Measurements from ENCODE around the gene ASMTL. TPM values are rescaled to one million over a fixed set of nuclear protein-coding genes. Genes with fewer than 3 reads are reported as not detected.

The ASMTL gene
- total RNA-seq, 1 experiment from 2014 or later: 42.7 TPM

DNA sequence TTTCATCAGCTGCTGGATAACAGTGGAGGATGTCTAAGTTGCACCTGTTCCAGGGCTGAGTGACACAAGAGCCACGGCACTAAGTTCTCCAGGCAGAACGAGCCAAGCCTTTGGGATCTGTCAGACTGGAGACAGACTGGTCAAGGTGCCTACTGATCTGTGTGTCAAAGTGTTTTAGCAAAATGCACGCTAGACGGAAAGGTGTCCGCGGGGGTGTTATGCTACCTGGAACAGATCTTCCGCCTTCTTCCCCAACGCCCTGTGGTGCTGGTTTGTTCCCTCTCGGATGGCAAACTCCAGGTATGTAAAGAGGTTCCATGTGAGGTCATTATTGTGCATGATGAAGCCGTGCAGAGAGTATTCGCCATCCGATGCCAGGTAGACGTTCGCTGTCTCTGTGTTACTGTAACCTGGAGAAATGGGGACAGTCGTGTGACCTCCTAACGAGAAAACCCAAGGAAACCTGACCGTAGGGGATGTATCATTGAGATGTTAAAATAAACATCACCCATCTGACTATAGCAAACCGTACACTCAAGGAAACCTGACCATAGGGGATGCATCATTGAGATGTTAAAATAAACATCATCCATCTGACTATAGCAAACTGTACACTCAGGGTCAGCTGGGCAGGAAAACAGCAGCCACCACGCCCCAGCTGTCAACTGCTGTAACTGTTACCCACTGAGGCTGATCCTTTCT, 31.1 kb downstream of the ASMTL start:
- Histone ChIP-seq H3K4me3 (no peak overlapping the region), H2AFZ (no peak overlapping the region), H3K27ac (no peak overlapping the region), H4K20me1 (ENCODE audit: insufficient read depth) (no peaks in the 10 kb centered on the region), H3K9me2 (ENCODE audit: insufficient read depth) (no peaks in the 10 kb centered on the region), H3F3A (ENCODE audit: insufficient read depth, low read depth) (peaks cover 27% of the 10 kb centered on the region; the same call in 1 of the 2 replicates), H3K9me3 (ENCODE audit: insufficient read depth, low read depth) (0 out of 2 replicates have a peak, but pooled peaks cover 6% of the 10 kb centered on the region), H3K36me3 (ENCODE audit: low read depth) (0 out of 2 replicates have a peak, but pooled peaks cover 11% of the 10 kb centered on the region), H3K27me3 (ENCODE audit: insufficient read depth, low read depth) (no peaks in the 10 kb centered on the region), H3K4me1 (replicated peaks; ENCODE audit: insufficient read depth) (no peaks in the 10 kb centered on the region), H3K4me2 (no peak overlapping the region), H3K79me2 (ENCODE audit: low read depth) (no peaks in the 10 kb centered on the region)
- ChIA-PET CTCF (no interaction called here), POLR2A (ENCODE audit: unreplicated experiment) (no interaction called here)
- no TSS peak for BruUV-seq (replicated peaks)
- no peak for DNase-seq
- TF ChIP-seq EZH2 (IDR thresholded peaks at IDR 0.05; ENCODE audit: low read depth): no peak
- intact Hi-C loops (cut with micrococcal nuclease; ENCODE audit: unreplicated experiment): no loop called here

DNA sequence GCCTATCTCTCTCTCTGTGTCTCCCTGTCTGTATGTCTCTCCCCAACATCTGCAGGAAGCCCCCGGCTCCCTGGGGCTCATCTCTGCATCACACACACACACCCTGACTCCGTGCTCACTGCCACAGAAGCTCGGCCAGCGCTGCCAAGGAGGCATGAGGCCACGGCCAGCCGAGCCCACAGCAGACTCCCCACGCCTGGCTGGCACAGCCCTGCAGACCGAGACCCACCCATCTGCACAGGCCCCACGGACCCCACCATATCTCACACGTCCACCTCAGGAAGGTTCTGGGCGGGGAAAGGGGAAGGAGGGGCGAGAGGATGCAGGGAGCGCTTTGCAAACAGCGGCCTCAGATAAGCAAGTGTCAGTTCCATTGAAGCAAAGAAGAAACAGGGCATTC, 32.3 kb downstream of the ASMTL start:
- ChIA-PET CTCF (no interaction called here), POLR2A (ENCODE audit: unreplicated experiment) (no interaction called here)
- Histone ChIP-seq H3K9me2 (ENCODE audit: insufficient read depth) (no peaks in the 10 kb centered on the region), H4K20me1 (ENCODE audit: insufficient read depth) (no peaks in the 10 kb centered on the region), H3K36me3 (ENCODE audit: low read depth) (0 out of 2 replicates have a peak, but pooled peaks cover 8% of the 10 kb centered on the region), H3K4me2 (no peak overlapping the region), H3K27ac (no peak overlapping the region), H3F3A (ENCODE audit: insufficient read depth, low read depth) (peaks cover 27% of the 10 kb centered on the region; the same call in 1 of the 2 replicates), H3K4me1 (replicated peaks; ENCODE audit: insufficient read depth) (no peaks in the 10 kb centered on the region), H3K9me3 (ENCODE audit: insufficient read depth, low read depth) (0 out of 2 replicates have a peak, but pooled peaks cover 6% of the 10 kb centered on the region), H2AFZ (no peak overlapping the region), H3K4me3 (no peak overlapping the region), H3K27me3 (ENCODE audit: insufficient read depth, low read depth) (no peaks in the 10 kb centered on the region), H3K79me2 (ENCODE audit: low read depth) (no peaks in the 10 kb centered on the region)
- intact Hi-C loops (cut with micrococcal nuclease; ENCODE audit: unreplicated experiment): no loop called here
- DNase-seq: no peak
- TF ChIP-seq, protein P1, sequence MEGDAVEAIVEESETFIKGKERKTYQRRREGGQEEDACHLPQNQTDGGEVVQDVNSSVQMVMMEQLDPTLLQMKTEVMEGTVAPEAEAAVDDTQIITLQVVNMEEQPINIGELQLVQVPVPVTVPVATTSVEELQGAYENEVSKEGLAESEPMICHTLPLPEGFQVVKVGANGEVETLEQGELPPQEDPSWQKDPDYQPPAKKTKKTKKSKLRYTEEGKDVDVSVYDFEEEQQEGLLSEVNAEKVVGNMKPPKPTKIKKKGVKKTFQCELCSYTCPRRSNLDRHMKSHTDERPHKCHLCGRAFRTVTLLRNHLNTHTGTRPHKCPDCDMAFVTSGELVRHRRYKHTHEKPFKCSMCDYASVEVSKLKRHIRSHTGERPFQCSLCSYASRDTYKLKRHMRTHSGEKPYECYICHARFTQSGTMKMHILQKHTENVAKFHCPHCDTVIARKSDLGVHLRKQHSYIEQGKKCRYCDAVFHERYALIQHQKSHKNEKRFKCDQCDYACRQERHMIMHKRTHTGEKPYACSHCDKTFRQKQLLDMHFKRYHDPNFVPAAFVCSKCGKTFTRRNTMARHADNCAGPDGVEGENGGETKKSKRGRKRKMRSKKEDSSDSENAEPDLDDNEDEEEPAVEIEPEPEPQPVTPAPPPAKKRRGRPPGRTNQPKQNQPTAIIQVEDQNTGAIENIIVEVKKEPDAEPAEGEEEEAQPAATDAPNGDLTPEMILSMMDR (conservative IDR thresholded peaks at IDR 0.05): no peak
- no peak for TF ChIP-seq EZH2 (IDR thresholded peaks at IDR 0.05; ENCODE audit: low read depth)
- no TSS peak for BruUV-seq (replicated peaks)

DNA sequence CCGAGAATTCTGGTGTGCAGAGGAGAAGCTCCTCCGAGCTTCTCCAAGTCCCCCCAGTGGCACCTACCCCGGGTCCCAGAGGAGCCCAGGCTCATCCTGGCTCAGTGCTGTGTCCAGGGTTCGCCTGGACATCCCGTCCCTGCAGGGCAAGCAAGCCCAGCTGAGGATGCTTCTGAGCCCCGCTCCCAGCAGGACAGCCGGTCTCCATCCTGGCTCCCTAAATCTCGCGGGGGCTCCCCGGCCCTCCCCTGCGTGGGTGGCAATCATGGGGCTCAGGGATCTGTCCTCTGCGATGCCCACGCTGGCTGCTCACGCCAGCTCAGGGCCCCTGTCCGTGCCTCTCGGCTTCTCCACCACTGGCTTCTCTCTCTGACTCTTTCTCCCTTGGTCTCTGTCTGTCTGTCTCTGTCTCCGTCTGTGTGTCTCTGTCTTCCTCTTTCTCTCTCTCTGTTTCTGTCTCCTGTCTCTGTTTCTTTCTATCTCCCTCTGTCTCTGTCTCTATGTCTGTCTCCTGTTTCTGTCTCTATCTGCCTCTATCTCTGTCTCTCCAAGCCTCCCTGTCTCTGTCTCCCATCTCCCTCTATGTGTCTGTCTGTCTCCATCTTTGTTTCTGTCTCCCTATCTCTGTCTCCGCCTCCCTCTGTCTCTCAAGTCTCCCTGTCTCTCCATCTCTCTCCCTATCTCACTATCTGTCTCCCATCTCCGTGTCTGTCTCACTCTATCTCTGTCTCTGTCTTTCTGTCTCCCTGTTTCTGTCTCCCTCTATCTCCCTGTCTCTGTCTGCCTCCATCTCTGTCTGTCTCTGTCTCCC, 33.0 kb downstream of the ASMTL start:
- Histone ChIP-seq H3F3A (ENCODE audit: insufficient read depth, low read depth) (peaks cover 27% of the 10 kb centered on the region; the same call in 1 of the 2 replicates), H3K4me1 (replicated peaks; ENCODE audit: insufficient read depth) (no peaks in the 10 kb centered on the region), H3K79me2 (ENCODE audit: low read depth) (no peaks in the 10 kb centered on the region), H3K27ac (no peak overlapping the region), H3K9me2 (ENCODE audit: insufficient read depth) (no peaks in the 10 kb centered on the region), H3K4me2 (no peak overlapping the region), H3K36me3 (ENCODE audit: low read depth) (0 out of 2 replicates have a peak, but pooled peaks cover 8% of the 10 kb centered on the region), H2AFZ (no peak overlapping the region), H3K27me3 (ENCODE audit: insufficient read depth, low read depth) (no peaks in the 10 kb centered on the region), H3K4me3 (no peak overlapping the region), H3K9me3 (ENCODE audit: insufficient read depth, low read depth) (0 out of 2 replicates have a peak, but pooled peaks cover 6% of the 10 kb centered on the region), H4K20me1 (ENCODE audit: insufficient read depth) (no peaks in the 10 kb centered on the region)
- ChIA-PET CTCF (no interaction called here), POLR2A (ENCODE audit: unreplicated experiment) (no interaction called here)
- intact Hi-C loops (cut with micrococcal nuclease; ENCODE audit: unreplicated experiment): no loop called here
- BruUV-seq (replicated peaks): no TSS peak
- DNase-seq: no peak
- TF ChIP-seq, protein P1 (conservative IDR thresholded peaks at IDR 0.05): no peak
- no peak for TF ChIP-seq EZH2 (IDR thresholded peaks at IDR 0.05; ENCODE audit: low read depth)

All from PC-9 (cell line).